Spleen (tissue), 11 donors: ENCODE data around the gene KMT2E. TPM values are rescaled to one million over a fixed set of nuclear protein-coding genes. Genes with fewer than 3 reads are reported as not detected.
"Not testable (repeated sequence)": the region's sequence is repeated elsewhere in the genome, so short reads cannot be mapped to it uniquely, and the experiment has no call there.

ENCODE experiments used
- DNase-seq: peaks from one replicate; pipeline ENCODE4 v3.0.0-alpha.2; 2020
- H3K27ac ChIP-seq, 8 donors: fragments of 200-600 bp; sonication (generic) in 7 of 8; 1 replicate in 4 of 8; 2 replicates in 4 of 8; pipeline versions ENCODE4 v1.5.0 to v1.8.0; 2016 to 2021; ENCODE audit warnings: inconsistent platforms in 4 of 8, mild to moderate bottlenecking in 4 of 8, moderate library complexity in 1 of 8
- H3K27me3 ChIP-seq, 7 donors: fragments of 200-600 bp; sonication (generic) in 6 of 7; replicated peaks in 1 of 7; 1 replicate in 4 of 7; 2 replicates in 3 of 7; pipeline versions ENCODE4 v1.5.0 to v1.8.0; 2016 to 2021; ENCODE audit warnings: inconsistent platforms in 3 of 7, mild to moderate bottlenecking in 1 of 7
- H3K36me3 ChIP-seq, 6 donors: fragments of 200-600 bp; sonication (generic) in 5 of 6; 1 replicate in 4 of 6; 2 replicates in 2 of 6; pipeline versions ENCODE4 v1.5.0 to v1.8.0; 2016 to 2021; ENCODE audit warnings: inconsistent platforms in 2 of 6
- H3K4me1 ChIP-seq, 6 donors: fragments of 200-600 bp; sonication (generic) in 5 of 6; 1 replicate in 3 of 6; 2 replicates in 3 of 6; pipeline versions ENCODE4 v1.5.0 to v1.8.0; 2016 to 2021; ENCODE audit warnings: inconsistent platforms in 3 of 6
- H3K4me3 ChIP-seq, 8 donors: fragments of 200-600 bp; sonication (generic) in 7 of 8; 1 replicate in 4 of 8; 2 replicates in 4 of 8; pipeline versions ENCODE4 v1.5.0 to v1.8.0; 2016 to 2021; ENCODE audit warnings: inconsistent platforms in 4 of 8, mild to moderate bottlenecking in 4 of 8, moderate library complexity in 2 of 8
- H3K9me3 ChIP-seq, 8 donors: fragments of 200-600 bp; sonication (generic) in 7 of 8; 1 replicate in 4 of 8; 2 replicates in 4 of 8; pipeline versions ENCODE4 v1.5.0 to v1.8.0; 2016 to 2021; ENCODE audit warnings: inconsistent platforms in 4 of 8
- CTCF ChIP-seq, 11 experiments: fragments of 200-600 bp in 7 of 11; fragments of 450-650 bp in 4 of 11; sonication (generic) in 4 of 11; IDR thresholded peaks in 8 of 11; conservative IDR thresholded peaks in 3 of 11; 1 replicate in 7 of 11; 2 replicates in 4 of 11; pipeline versions ENCODE4 v1.4.0 to v1.8.0; 2016 to 2021; ENCODE audit warnings: antibody characterized with exemption in 11 of 11, inconsistent platforms in 4 of 11, mild to moderate bottlenecking in 1 of 11
- POLR2A ChIP-seq, 3 donors: fragments of 450-650 bp; IDR thresholded peaks; one replicate each; pipeline ENCODE4 v1.5.1; 2017; ENCODE audit warnings: antibody characterized with exemption in 3 of 3, mild to moderate bottlenecking in 1 of 3
- POLR2AphosphoS5 ChIP-seq, 3 donors: sonication (generic); formaldehyde crosslinking; IDR thresholded peaks; one replicate each; pipeline ENCODE4 v1.5.1; 2017; ENCODE audit warnings: antibody characterized with exemption in 3 of 3
- WGBS, 5 donors: extraction: QIAGEN DNeasy Blood & Tissue Kit in 3 of 5; methylation state at CpG; one replicate each; pipeline versions ENCODE4 v1.1.5 to v1.1.7; 2013 to 2018; 5-methylcytosine and 5-hydroxymethylcytosine counted together
- intact Hi-C: fragments of 100-400 bp; cut with DNase I; formaldehyde crosslinking; loops from one replicate; pipeline ENCODE4 v1.15.0; 2023; ENCODE audit warnings: low total_unique reads
- polyA plus RNA-seq, 3 donors: library from polyadenylated mRNA; stranded (reverse); fragments of 200-250 nt; gene quantifications; one replicate each; pipeline ENCODE4 v1.2.1, GENCODE V29; 2013
- total RNA-seq, 7 donors: library from RNA; depleted of rRNA in 3 of 7; stranded (reverse); fragments of >200 nt in 3 of 7; fragmentation: NEBNext Ultra II Directional in 4 of 7; extraction: Animal tissue kit (Norgen Biotek cat#: 25700) in 4 of 7; gene quantifications; one replicate each; pipeline versions ENCODE4 v1.1.0 to v1.2.1, GENCODE V29; 2016 to 2021
- donor health status: healthy with polysubstance abuse.
- donor health status: DM: no; HTN: no; CAD: no; lungs with moderate emphysema.
- donor health status: DM: no; HTN: no; CAD: no.
- donor health status: Bipolar disorder and iron deficiency.
- donor health status: healthy.
- donor health status: DM: no; HTN: no; CAD: no.
- donor health status: DM: yes; HTN: yes; CAD: no.

Gene KMT2E
- total and polyA plus RNA-seq, 10 donors = 11.5 to 215 (median 137) TPM

GRCh38 chr7:105050493-105050892 lies 36.5 kb downstream of the KMT2E start:
- intact Hi-C loops = no loop called here
- Histone ChIP-seq H3K4me3 (no peak overlapping the region), H3K9me3 (no peaks in the 10 kb centered on the region), H3K27me3 (no peaks in the 10 kb centered on the region), H3K27ac (peak overlapping the region in 1 of 8 donors; percentile 12), H3K4me1 (peaks cover 0 to 92% (median 35%) of the 10 kb centered on the region in 6 donors), H3K36me3 (peaks cover 0 to 98% (median 35%) of the 10 kb centered on the region in 6 donors)
- TF ChIP-seq CTCF (IDR thresholded peaks at IDR 0.05 in 8 of 11, conservative IDR thresholded peaks at IDR 0.05 in 3 of 11) (no peak), POLR2A (IDR thresholded peaks at IDR 0.05) (no peak), POLR2AphosphoS5 (IDR thresholded peaks at IDR 0.05) (no peak)
- no peak for DNase-seq
- 97 to 100% (median 100%) methylated on average over 1 of the region's 1 CpG for WGBS, 5 donors

GRCh38 chr7:105050899-105051298 lies 36.9 kb downstream of the KMT2E start:
- H3K4me1 ChIP-seq = peaks cover 0 to 92% (median 38%) of the 10 kb centered on the region in 6 donors

GRCh38 chr7:105055084-105055483 lies 41.1 kb downstream of the KMT2E start:
- H3K27ac ChIP-seq = no peak overlapping the region
- no peak for DNase-seq
- peaks cover 0 to 89% (median 28%) of the 10 kb centered on the region in 6 donors for H3K36me3 ChIP-seq
- WGBS, 5 donors = 92 to 97% (median 95%) methylated on average over 2 of the region's 2 CpGs
- no peaks in the 10 kb centered on the region for H3K9me3 ChIP-seq
- no peaks in the 10 kb centered on the region for H3K27me3 ChIP-seq
- intact Hi-C loops = no loop called here
- TF ChIP-seq POLR2AphosphoS5 (IDR thresholded peaks at IDR 0.05) (no peak), CTCF (IDR thresholded peaks at IDR 0.05 in 8 of 11, conservative IDR thresholded peaks at IDR 0.05 in 3 of 11) (no peak), POLR2A (IDR thresholded peaks at IDR 0.05) (no peak)
- H3K4me3 ChIP-seq = no peak overlapping the region
- H3K4me1 ChIP-seq = peaks cover 8 to 94% (median 52%) of the 10 kb centered on the region in 6 donors

More at GRCh38 chr7:105050899-105051298, 36.9 kb downstream of the KMT2E start:
- H3K27ac ChIP-seq, H3K4me3 ChIP-seq, intact Hi-C loops, DNase-seq, H3K27me3 ChIP-seq, H3K9me3 ChIP-seq: not testable (repeated sequence)
- H3K36me3 ChIP-seq = peaks cover 0 to 96% (median 35%) of the 10 kb centered on the region in 6 donors
- WGBS, 5 donors = 90 to 96% (median 93%) methylated on average over 7 of the region's 7 CpGs

- no peak overlapping the region for H3K27ac ChIP-seq
- WGBS, 5 donors = 41 to 84% (median 73%) methylated on average over 1 of the region's 1 CpG
- no peaks in the 10 kb centered on the region for H3K27me3 ChIP-seq
- H3K36me3 ChIP-seq = peaks cover 0 to 91% (median 28%) of the 10 kb centered on the region in 6 donors
- TF ChIP-seq POLR2AphosphoS5 (IDR thresholded peaks at IDR 0.05) (no peak), CTCF (IDR thresholded peaks at IDR 0.05 in 8 of 11, conservative IDR thresholded peaks at IDR 0.05 in 3 of 11) (no peak), POLR2A (IDR thresholded peaks at IDR 0.05) (no peak)
- H3K4me1 ChIP-seq = peaks cover 8 to 96% (median 55%) of the 10 kb centered on the region in 6 donors
- no peak for DNase-seq
- intact Hi-C loops = no loop called here
- no peaks in the 10 kb centered on the region for H3K9me3 ChIP-seq
- H3K4me3 ChIP-seq = no peak overlapping the region
Observed at GRCh38 chr7:105055621-105056020, 41.6 kb downstream of the KMT2E start.

GRCh38 chr7:105057472-105057871 lies 43.5 kb downstream of the KMT2E start:
- Histone ChIP-seq H3K27ac (no peak overlapping the region), H3K9me3 (no peaks in the 10 kb centered on the region), H3K4me3 (no peak overlapping the region), H3K27me3 (no peaks in the 10 kb centered on the region), H3K4me1 (peaks cover 8 to 99% (median 61%) of the 10 kb centered on the region in 6 donors), H3K36me3 (peaks cover 0 to 87% (median 21%) of the 10 kb centered on the region in 6 donors)
- DNase-seq = no peak
- 82 to 97% (median 95%) methylated on average over 4 of the region's 4 CpGs for WGBS, 5 donors
- no peak for TF ChIP-seq POLR2AphosphoS5 (IDR thresholded peaks at IDR 0.05)
- intact Hi-C loops = no loop called here
